HUDEP-2 (cell line): ENCODE measurements around the gene C11orf71.

Source experiments
- DNase-seq, 76 experiments: peaks; one replicate each; lab custom pipeline; 2025; ENCODE audit not compliant: unreplicated experiment in 76 of 76; lab: John Stamatoyannopoulos, UW

Gene C11orf71

GRCh38 chr11:114362958-114363357 is 37.4 kb downstream of the C11orf71 start:
- no peak for DNase-seq

GRCh38 chr11:114362326-114362725 is 38.0 kb downstream of the C11orf71 start:
- no peak for DNase-seq

- DNase-seq: no peak
Observed at GRCh38 chr11:114359342-114359741, 41.0 kb downstream of the C11orf71 start.

GRCh38 chr11:114358716-114359115 is 41.6 kb downstream of the C11orf71 start:
- DNase-seq: no peak

- DNase-seq: no peak
Observed at GRCh38 chr11:114354076-114354475, 46.2 kb downstream of the C11orf71 start.

GRCh38 chr11:114353443-114353842 is 46.9 kb downstream of the C11orf71 start:
- DNase-seq: no peak

- DNase-seq: no peak
Observed at GRCh38 chr11:114350022-114350421, 50.3 kb downstream of the C11orf71 start.
